HEK293T (cell line): ENCODE data around the gene RNPEP.

ENCODE experiments used
- CTCF ChIA-PET: fragments of 350-600 bp; formaldehyde crosslinking; extraction: SDS; loops from one replicate; lab custom pipeline; 2021; ENCODE audit warnings: antibody characterized with exemption, inconsistent platforms; lab: Yijun Ruan, JAX
- POLR2A ChIA-PET: fragments of 350-600 bp; formaldehyde crosslinking; extraction: SDS; loops from one replicate; lab custom pipeline; 2020; ENCODE audit warnings: antibody characterized with exemption, inconsistent platforms; lab: Yijun Ruan, JAX
- DNase-seq: peaks from one replicate; pipeline ENCODE4 v3.0.0; 2012; ENCODE audit warnings: mixed read lengths; ENCODE audit errors: extremely low spot score
- ARNT ChIP-seq: fragments of 450-650 bp; IDR thresholded peaks from 2 replicates; pipeline ENCODE4 v1.6.1; 2017; ENCODE audit warnings: mild to moderate bottlenecking
- BHLHE40 ChIP-seq: fragments of 450-650 bp; IDR thresholded peaks from 2 replicates; pipeline ENCODE4 v1.6.1; 2016; ENCODE audit warnings: mild to moderate bottlenecking, moderate library complexity, borderline replicate concordance
- CTBP1 ChIP-seq: fragments of 450-650 bp; IDR thresholded peaks from 2 replicates; pipeline ENCODE4 v1.6.1; 2016; ENCODE audit warnings: borderline replicate concordance
- ELF4 ChIP-seq: fragments of 450-650 bp; IDR thresholded peaks from 2 replicates; pipeline ENCODE4 v1.6.1; 2017; ENCODE audit warnings: antibody characterized with exemption
- FOXA1 ChIP-seq: fragments of 450-650 bp; IDR thresholded peaks from 2 replicates; pipeline ENCODE4 v1.6.1; 2016; ENCODE audit warnings: mild to moderate bottlenecking
- FOXK2 ChIP-seq: fragments of 450-650 bp; IDR thresholded peaks from 2 replicates; pipeline ENCODE4 v1.6.1; 2016; ENCODE audit warnings: mild to moderate bottlenecking
- FOXM1 ChIP-seq: fragments of 450-650 bp; IDR thresholded peaks from 2 replicates; pipeline ENCODE4 v1.6.1; 2017; ENCODE audit warnings: mild to moderate bottlenecking, borderline replicate concordance
- HDGF ChIP-seq: fragments of 450-650 bp; IDR thresholded peaks from 2 replicates; pipeline ENCODE4 v1.6.1; 2017; ENCODE audit warnings: antibody characterized with exemption, borderline replicate concordance
- L3MBTL2 ChIP-seq: fragments of 450-650 bp; conservative IDR thresholded peaks from 2 replicates; pipeline ENCODE4 v1.6.1; 2016; ENCODE audit warnings: mild to moderate bottlenecking
- LEF1 ChIP-seq: fragments of 450-650 bp; IDR thresholded peaks from 2 replicates; pipeline ENCODE4 v1.6.1; 2017; ENCODE audit warnings: mild to moderate bottlenecking, borderline replicate concordance
- NFRKB ChIP-seq: fragments of 450-650 bp; IDR thresholded peaks from 2 replicates; pipeline ENCODE4 v1.6.1; 2016; ENCODE audit warnings: mild to moderate bottlenecking, moderate library complexity
- PKNOX1 ChIP-seq: fragments of 450-650 bp; IDR thresholded peaks from 2 replicates; pipeline ENCODE4 v1.6.1; 2016
- SP1 ChIP-seq: fragments of 450-650 bp; IDR thresholded peaks from 2 replicates; pipeline ENCODE4 v1.6.1; 2017
- SUZ12 ChIP-seq: fragments of 450-650 bp; IDR thresholded peaks from 2 replicates; pipeline ENCODE4 v1.6.1; 2016; ENCODE audit warnings: mild to moderate bottlenecking
- TARDBP ChIP-seq: fragments of 450-650 bp; IDR thresholded peaks from 2 replicates; pipeline ENCODE4 v1.6.1; 2016
- ZNF384 ChIP-seq: fragments of 450-650 bp; IDR thresholded peaks from 2 replicates; pipeline ENCODE4 v1.6.1; 2016

Gene RNPEP

GRCh38 chr1:201982623-201983379 is at the start of gene RNPEP:
TSS of gene RNPEP (plus strand) at chr1:201982648. CDS start at chr1:201982667, 19 bp downstream.
- DNase-seq: peak; percentile 83
- TF ChIP-seq ELF4 (no peak), NFRKB (no peak), PKNOX1 (no peak), ZNF384 (no peak), LEF1 (no peak), TARDBP (no peak), L3MBTL2 (no peak), SP1 (no peak), FOXM1 (no peak; the same call in 1 of the 2 replicates), ARNT (no peak), CTBP1 (no peak; the same call in 1 of the 2 replicates), FOXA1 (no peak), SUZ12 (no peak), BHLHE40 (no peak), HDGF (no peak), FOXK2 (no peak)
- ChIA-PET POLR2A (interaction anchor here (1.0 to 1.7 kb wide), 8 partner anchors 9 to 153 kb away, joined by 3 to 7 read pairs (median 4); partner anchors contain the start of genes LMOD1 and TIMM17A), CTCF (no interaction called here)

GRCh38 chr1:201933840-201934430 is 48.5 kb upstream of the RNPEP start:
- no peak for DNase-seq
- ChIA-PET CTCF (no interaction called here), POLR2A (no interaction called here)
- TF ChIP-seq ELF4 (no peak), PKNOX1 (no peak), LEF1 (no peak), FOXM1 (no peak), FOXA1 (no peak), ARNT (no peak), NFRKB (no peak), TARDBP (no peak), FOXK2 (no peak), CTBP1 (no peak), HDGF (no peak), BHLHE40 (no peak), SP1 (no peak)

- no peak for DNase-seq
- ChIA-PET POLR2A (no interaction called here), CTCF (interaction anchor here (0.8 kb wide), 1 partner anchor 45 kb away, joined by 3 read pairs; no protein-coding TSS in a partner anchor)
- TF ChIP-seq ELF4 (no peak), CTBP1 (no peak), FOXA1 (no peak)
Measured at GRCh38 chr1:201937624-201938213, 44.7 kb upstream of the RNPEP start.

GRCh38 chr1:201938440-201939035 is 43.9 kb upstream of the RNPEP start:
- ChIA-PET POLR2A (no interaction called here), CTCF (interaction anchor here (0.8 kb wide), 1 partner anchor 46 kb away, joined by 3 read pairs; no protein-coding TSS in a partner anchor)
- DNase-seq: no peak

GRCh38 chr1:201939148-201939547 is 43.3 kb upstream of the RNPEP start:
- no peak for DNase-seq
- ChIA-PET CTCF (no interaction called here), POLR2A (no interaction called here)
- no peak for TF ChIP-seq ZNF384
- TF ChIP-seq NFRKB: no peak
- no peak for TF ChIP-seq ELF4
- TF ChIP-seq PKNOX1: no peak
- TF ChIP-seq BHLHE40: no peak
- TF ChIP-seq FOXM1: no peak
- TF ChIP-seq ARNT: no peak
- TF ChIP-seq CTBP1: no peak
- no peak for TF ChIP-seq FOXA1
- TF ChIP-seq LEF1: no peak
- no peak for TF ChIP-seq TARDBP
- TF ChIP-seq HDGF: no peak
- TF ChIP-seq SUZ12: no peak
- TF ChIP-seq L3MBTL2: no peak
- TF ChIP-seq FOXK2: no peak

More at GRCh38 chr1:201938440-201939035, 43.9 kb upstream of the RNPEP start:
- TF ChIP-seq NFRKB (no peak), TARDBP (no peak)
